GM19395 (cell line): ENCODE results near the gene SOWAHB.

Experiments
- ATAC-seq: cut with Tn5 transposase; IDR thresholded peaks from one replicate; pipeline ENCODE4 v1.9.1; 2021; ENCODE audit warnings: mild to moderate bottlenecking, moderate library complexity; ENCODE audit not compliant: unreplicated experiment

SOWAHB gene

GRCh38 chr4:76897536-76898384 lies at the start of gene SOWAHB:
SOWAHB (minus strand) TSS chr4:76898144; CDS start chr4:76897849, 295 bp downstream.
- peak; percentile 53 for ATAC-seq

DNA sequence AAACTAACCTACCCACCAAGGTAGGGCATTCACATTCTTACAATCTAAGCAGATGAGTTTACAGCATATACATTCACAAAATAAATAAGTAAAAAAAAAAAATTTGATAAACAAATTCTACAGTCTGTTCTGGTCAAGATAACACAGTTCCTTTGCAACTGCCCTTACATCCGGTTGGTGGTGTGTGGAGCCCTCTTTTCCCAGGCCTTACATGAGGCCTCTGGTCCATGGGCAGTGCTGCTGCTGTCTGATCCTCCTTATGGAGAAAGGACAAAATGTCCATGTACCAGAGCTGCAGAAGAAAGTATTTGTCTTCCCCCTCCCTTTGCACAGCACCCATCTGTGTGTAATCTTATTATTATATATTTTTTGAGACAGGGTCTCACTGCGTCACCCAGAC lies 49.4 kb upstream of the SOWAHB start:
- no peak for ATAC-seq

- no peak for ATAC-seq
Observed at GRCh38 chr4:76943790-76944189, 45.8 kb upstream of the SOWAHB start.

- no peak for ATAC-seq
Observed at GRCh38 chr4:76943129-76943620, 45.2 kb upstream of the SOWAHB start.

DNA sequence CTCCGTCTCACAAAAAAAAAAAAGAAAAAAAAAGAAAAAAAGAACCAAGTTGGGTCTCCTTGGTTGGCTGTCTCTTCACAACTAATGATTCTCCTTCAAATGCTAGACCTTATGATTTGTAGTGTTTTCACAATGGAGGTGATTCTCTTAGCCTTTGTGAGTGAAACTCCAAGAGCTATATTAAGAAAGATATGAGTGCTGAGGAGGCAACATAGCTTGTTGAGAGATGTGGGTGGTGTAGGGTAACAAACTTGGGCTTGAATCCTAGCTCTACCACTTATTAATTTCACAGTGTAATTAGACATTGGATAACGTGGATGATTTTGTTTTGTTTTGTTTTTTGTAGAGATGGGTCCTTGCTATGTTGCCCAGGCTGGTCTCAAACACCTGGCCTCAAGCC lies 41.2 kb upstream of the SOWAHB start:
- no peak for ATAC-seq

DNA sequence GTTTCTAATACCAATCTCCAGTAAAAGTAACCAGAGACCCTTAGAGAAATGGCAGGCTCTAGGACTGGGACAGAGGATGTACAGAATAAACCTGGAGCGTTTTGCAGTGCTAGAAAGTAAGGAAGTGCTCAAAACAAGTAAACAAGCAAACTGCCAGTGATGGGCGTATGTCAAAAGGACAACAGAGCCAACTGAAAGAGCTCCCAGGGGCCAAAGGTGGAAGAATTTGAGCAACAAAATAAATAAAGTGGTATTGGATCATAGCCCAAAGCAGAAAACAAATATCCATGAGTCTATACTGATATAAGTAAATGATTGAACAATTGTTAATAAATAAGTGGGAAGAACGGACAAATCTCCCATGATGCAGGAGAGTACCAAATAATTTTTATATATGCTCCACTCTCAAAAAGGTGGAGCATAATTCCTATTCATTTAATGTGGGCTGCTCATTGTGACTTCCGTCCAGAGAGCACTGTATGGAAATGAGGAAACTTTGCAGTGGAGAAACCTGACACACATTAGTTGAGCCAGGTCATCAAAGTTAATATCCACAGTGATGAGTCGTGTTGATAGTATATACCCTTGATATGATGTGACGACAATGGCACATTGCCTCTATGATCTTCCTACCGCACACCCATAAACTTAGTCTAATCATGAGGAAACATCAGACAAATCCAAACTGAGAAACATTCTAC lies 33.8 kb upstream of the SOWAHB start:
- no peak for ATAC-seq

- no peak for ATAC-seq
Observed at GRCh38 chr4:76931087-76931486, 33.1 kb upstream of the SOWAHB start.

GRCh38 chr4:76930685-76931084 lies 32.7 kb upstream of the SOWAHB start:
- ATAC-seq, result no peak

- ATAC-seq, result no peak
Observed at GRCh38 chr4:76926841-76927240, 28.9 kb upstream of the SOWAHB start.

GRCh38 chr4:76923619-76924357 lies 25.8 kb upstream of the SOWAHB start:
- ATAC-seq, result no peak

GRCh38 chr4:76920715-76921114 lies 22.8 kb upstream of the SOWAHB start:
- no peak for ATAC-seq

DNA sequence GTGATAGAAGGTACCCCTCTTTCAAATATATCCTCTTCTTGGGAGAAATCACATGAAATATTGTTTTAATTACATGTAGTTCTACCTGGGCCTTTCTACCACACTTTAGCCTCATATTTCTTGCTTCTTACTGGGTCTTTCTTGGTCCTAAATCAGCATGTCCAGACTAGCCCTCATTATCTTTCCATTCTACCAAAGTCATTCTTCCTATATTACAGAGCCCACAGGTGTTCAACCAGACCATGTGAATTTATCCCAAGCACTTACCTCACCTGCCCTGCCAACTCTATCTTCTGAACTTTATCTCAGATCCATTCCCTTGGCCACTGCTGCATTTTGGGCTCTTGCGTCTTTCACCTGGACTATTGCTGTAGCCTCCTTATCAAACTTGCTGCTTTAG lies 11.8 kb upstream of the SOWAHB start:
- ATAC-seq, result no peak

GRCh38 chr4:76905521-76905920 lies 7.6 kb upstream of the SOWAHB start:
- no peak for ATAC-seq

DNA sequence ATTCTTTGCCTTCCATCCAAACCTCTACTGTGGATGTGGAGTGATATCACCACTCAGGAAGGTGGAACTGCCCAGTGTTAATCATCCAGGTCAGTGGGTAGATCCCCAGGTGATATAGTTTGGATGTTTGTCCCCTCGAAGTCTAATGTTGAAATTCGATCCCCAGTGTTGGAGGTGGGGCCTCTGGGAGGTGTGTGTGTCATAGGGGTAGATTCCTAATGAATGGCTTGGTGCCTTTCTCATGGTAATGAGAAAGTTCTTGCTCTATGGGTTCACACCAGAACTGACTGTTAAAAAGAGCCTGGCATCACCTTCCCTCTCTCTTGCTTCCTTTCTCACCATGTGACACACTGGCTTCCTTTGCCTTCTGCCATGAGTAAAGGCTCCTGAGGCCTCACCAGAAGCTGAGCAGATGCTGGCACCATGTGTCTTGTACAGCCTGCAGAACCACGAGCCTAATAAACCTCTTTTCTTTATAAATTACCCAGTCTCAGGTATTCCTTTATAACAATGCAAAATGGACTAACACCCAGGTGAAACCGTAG lies 6.8 kb upstream of the SOWAHB start:
- no peak for ATAC-seq

DNA sequence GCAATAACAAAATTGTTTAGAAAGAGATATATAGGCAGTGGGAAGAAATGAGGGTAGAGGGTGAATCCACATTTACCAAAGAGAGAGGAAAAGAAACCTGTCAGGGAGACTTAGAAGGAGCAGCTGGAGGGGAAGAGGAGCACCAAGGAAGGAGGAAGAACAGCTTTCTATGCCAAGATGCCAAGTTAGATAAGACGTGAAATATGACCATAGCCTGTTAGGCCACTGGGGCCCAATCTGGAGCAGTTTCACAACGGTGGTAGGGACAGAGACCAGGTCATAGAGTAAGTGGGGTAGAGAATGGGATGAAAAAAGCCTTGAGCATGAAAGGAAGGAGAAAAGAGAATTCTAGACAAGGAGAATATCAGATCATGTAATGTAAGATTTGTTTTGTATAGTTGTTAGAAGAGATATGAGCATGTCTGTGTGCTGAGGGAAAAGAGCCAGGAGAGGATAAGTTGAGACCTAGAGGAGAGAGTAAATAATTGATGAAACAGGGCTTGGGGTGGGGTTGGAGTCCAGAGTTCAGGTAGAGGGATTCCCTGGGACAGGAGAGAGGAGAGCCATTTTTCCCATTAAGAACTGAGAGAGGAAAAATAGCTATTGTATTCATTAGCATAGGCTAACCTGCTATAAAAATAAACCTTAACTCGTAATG lies 4.4 kb upstream of the SOWAHB start:
- no peak for ATAC-seq

DNA sequence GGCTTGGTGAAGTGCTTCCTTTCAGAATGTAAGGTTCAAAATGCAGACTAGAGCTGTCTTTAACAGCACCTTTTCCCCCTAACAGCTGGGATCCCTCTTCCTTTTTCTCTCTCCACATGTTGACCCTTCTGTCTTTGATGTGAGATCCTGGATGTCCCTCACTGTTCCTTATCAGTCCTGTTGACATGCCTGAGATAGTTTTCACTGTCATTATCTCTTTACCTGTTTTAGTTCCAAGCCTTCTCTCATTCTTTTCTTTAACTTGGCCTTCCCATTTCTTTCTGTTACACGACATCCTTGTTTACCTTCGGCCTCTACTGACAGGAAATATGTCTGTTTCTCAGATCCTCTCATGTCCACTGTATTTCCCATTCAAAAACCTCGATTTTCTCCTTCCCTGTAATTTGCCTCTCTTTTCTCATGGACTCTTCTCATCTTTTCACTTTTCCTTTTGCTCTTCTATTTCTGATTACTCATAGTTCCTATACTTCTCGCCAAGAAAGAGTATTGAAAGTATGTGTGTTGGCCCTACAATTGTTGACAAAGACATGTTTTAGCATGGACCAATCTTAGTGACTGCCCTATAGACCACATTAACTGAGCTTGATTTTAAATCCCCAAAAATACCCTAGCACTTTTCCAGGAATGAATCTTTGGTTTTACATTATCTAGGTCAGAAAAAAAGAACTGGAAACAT lies 1.2 kb upstream of the SOWAHB start:
- no peak for ATAC-seq

GRCh38 chr4:76898385-76898692 lies 395 bp upstream of the SOWAHB start:
- ATAC-seq, result no peak

DNA sequence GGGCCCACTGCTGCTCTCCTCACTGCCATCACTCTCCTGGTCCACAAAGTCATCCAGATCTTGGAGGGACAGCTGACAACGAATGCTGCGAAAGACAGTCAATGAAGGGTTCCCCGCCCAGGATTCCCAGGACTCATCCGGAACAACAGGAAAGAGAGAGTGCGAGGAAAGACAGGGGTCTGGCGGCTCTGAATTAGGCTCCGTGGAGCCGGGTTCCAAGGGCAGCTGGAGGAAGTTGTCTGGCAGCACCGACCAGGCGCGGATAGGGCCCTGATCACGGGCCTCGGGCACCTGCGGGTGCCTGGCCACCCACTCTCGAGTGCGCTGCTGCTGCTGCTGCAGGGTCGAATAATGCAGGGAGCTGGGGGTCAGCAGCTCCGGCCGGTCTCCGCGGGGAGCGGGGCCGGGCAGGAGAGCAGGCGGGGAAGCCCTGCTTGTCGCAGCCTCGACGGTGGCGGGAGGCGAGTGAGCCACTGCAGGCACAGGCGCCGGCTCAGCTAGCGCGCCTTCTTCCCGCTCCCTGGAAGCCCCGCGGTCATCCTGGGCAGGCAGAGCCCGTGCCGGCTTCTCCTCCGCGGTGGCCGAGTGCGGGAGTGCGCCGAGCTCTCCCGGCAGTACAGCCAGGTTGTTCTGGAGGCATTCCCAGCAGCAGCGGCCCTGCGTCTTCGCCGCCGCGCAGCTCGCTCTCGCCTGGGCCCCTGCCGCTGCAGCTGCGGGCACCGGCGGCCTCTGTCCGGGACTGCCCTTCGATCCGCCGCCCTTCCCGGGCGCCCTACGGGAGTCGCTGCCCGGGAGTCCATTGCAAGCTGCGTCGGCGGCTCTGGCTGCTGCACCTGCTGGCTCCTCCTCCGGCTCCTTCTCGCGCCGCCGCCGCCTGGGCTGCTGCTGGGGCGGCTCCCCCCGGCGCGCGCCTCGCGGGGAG lies 1.1 kb downstream of the SOWAHB start:
- ATAC-seq, result peak; percentile 54

DNA sequence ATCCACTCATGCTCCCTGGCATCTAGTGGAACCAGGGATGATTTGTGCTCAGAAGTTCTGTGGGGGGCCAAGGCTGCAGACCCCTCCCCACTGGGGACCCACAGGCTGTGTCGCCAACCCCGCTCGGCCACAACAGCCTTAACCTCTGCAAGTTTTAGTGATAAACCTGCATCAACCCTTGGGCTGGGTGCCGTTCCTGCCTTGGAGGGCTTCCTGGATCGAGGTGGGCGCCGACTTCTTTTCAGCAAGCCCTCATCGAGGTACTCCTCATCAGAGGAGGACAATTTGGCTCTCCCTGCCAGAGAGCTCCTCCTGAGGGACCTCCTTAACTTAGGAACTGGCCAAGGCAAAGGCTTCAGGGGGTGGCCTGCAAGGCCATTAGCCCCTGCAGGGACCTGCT lies 1.9 kb downstream of the SOWAHB start:
- no peak for ATAC-seq
